Tibial nerve (tissue), 4 donors: ENCODE data around the gene TMED6. TPM values are rescaled to one million over a fixed set of nuclear protein-coding genes. Genes with fewer than 3 reads are reported as not detected.

Experiments used
- DNase-seq, 2 donors: peaks; one replicate each; pipeline ENCODE4 v3.0.0-alpha.2; 2019; ENCODE audit warnings: low spot score in 2 of 2
- H3K27ac ChIP-seq, 4 donors: fragments of 200-600 bp; sonication (generic) in 3 of 4; one replicate each; pipeline ENCODE4 v1.5.1; 2017 to 2019; ENCODE audit warnings: mild to moderate bottlenecking in 1 of 4
- H3K27me3 ChIP-seq, 2 donors: fragments of 200-600 bp; sonication (generic) in 1 of 2; one replicate each; pipeline versions ENCODE4 v1.5.1 to v1.6.0; 2017 to 2019
- H3K36me3 ChIP-seq, 3 donors: fragments of 200-600 bp; sonication (generic); one replicate each; pipeline ENCODE4 v1.5.1; 2018 to 2019
- H3K4me1 ChIP-seq, 4 donors: fragments of 200-600 bp; sonication (generic) in 3 of 4; one replicate each; pipeline ENCODE4 v1.5.1; 2017 to 2019
- H3K4me3 ChIP-seq, 4 donors: fragments of 200-600 bp; sonication (generic) in 3 of 4; one replicate each; pipeline ENCODE4 v1.5.1; 2017 to 2019; ENCODE audit warnings: mild to moderate bottlenecking in 1 of 4, moderate library complexity in 1 of 4
- H3K9me3 ChIP-seq, 4 donors: fragments of 200-600 bp; sonication (generic) in 3 of 4; one replicate each; pipeline ENCODE4 v1.5.1; 2017 to 2019
- CTCF ChIP-seq, 5 experiments: fragments of 200-600 bp in 3 of 5; fragments of 450-650 bp in 2 of 5; sonication (generic) in 3 of 5; IDR thresholded peaks; one replicate each; pipeline ENCODE4 v1.5.1; 2016 to 2019; ENCODE audit warnings: antibody characterized with exemption in 5 of 5, mild to moderate bottlenecking in 3 of 5, moderate library complexity in 2 of 5
- EP300 ChIP-seq, 2 donors: sonication (generic); formaldehyde crosslinking; IDR thresholded peaks; one replicate each; pipeline ENCODE4 v1.6.1; 2017; ENCODE audit warnings: antibody characterized with exemption in 2 of 2, mild to moderate bottlenecking in 1 of 2
- POLR2A ChIP-seq, 2 donors: fragments of 450-650 bp; IDR thresholded peaks; one replicate each; pipeline ENCODE4 v1.6.1; 2017; ENCODE audit warnings: antibody characterized with exemption in 2 of 2, mild to moderate bottlenecking in 2 of 2, moderate library complexity in 2 of 2
- WGBS, 2 donors: methylation state at CpG; one replicate each; pipeline ENCODE4 v1.1.5; 2018; 5-methylcytosine and 5-hydroxymethylcytosine counted together
- total RNA-seq, 4 donors: library from RNA; depleted of rRNA; stranded (reverse); fragments of >200 nt; gene quantifications; one replicate each; pipeline ENCODE4 v1.1.0, GENCODE V29; 2016

TMED6 gene
- total RNA-seq, 4 donors from 2014 or later = not detected

- WGBS, 2 donors = 75 to 77% methylated on average over 10 of the region's 10 CpGs
Measured at GRCh38 chr16:69324585-69325253, 26.9 kb downstream of the TMED6 start.

GRCh38 chr16:69324013-69324531 lies 27.5 kb downstream of the TMED6 start:
- TF ChIP-seq POLR2A (IDR thresholded peaks at IDR 0.05) (no peak), CTCF (IDR thresholded peaks at IDR 0.05) (no peak), EP300 (IDR thresholded peaks at IDR 0.05) (no peak)
- DNase-seq = peak in 1 of 2 donors; percentile 34

More at GRCh38 chr16:69324585-69325253, 26.9 kb downstream of the TMED6 start:
- Histone ChIP-seq H3K4me3 (no peak overlapping the region), H3K27me3 (no peaks in the 10 kb centered on the region), H3K9me3 (no peaks in the 10 kb centered on the region), H3K4me1 (peaks cover 7 to 44% (median 16%) of the 10 kb centered on the region in 4 donors), H3K27ac (no peak overlapping the region), H3K36me3 (peaks cover 6 to 91% (median 19%) of the 10 kb centered on the region in 3 donors)
- no peak for DNase-seq
- no peak for TF ChIP-seq CTCF (IDR thresholded peaks at IDR 0.05)
- TF ChIP-seq POLR2A (IDR thresholded peaks at IDR 0.05) = no peak
- no peak for TF ChIP-seq EP300 (IDR thresholded peaks at IDR 0.05)

GRCh38 chr16:69323415-69323814 lies 28.2 kb downstream of the TMED6 start:
- Histone ChIP-seq H3K27ac (no peak overlapping the region), H3K36me3 (peaks cover 9 to 97% (median 32%) of the 10 kb centered on the region in 3 donors), H3K4me1 (peaks cover 0 to 31% (median 7%) of the 10 kb centered on the region in 4 donors), H3K4me3 (no peak overlapping the region), H3K9me3 (no peaks in the 10 kb centered on the region), H3K27me3 (no peaks in the 10 kb centered on the region)
- WGBS, 2 donors = 84 to 97% methylated on average over 14 of the region's 14 CpGs
- DNase-seq = no peak
- TF ChIP-seq CTCF (IDR thresholded peaks at IDR 0.05) = no peak
- TF ChIP-seq POLR2A (IDR thresholded peaks at IDR 0.05) = no peak
- no peak for TF ChIP-seq EP300 (IDR thresholded peaks at IDR 0.05)

More at GRCh38 chr16:69324013-69324531, 27.5 kb downstream of the TMED6 start:
- Histone ChIP-seq H3K4me1 (peaks cover 2 to 38% (median 13%) of the 10 kb centered on the region in 4 donors), H3K4me3 (no peak overlapping the region), H3K27ac (no peak overlapping the region), H3K9me3 (no peaks in the 10 kb centered on the region), H3K36me3 (peaks cover 6 to 97% (median 26%) of the 10 kb centered on the region in 3 donors), H3K27me3 (no peaks in the 10 kb centered on the region)
- 66 to 78% methylated on average over 8 of the region's 8 CpGs for whole genome bisulfite sequencing, 2 donors

- H3K9me3 ChIP-seq = no peaks in the 10 kb centered on the region
- H3K4me3 ChIP-seq = no peak overlapping the region
- no peak overlapping the region for H3K27ac ChIP-seq
- 77 to 92% methylated on average over 7 of the region's 7 CpGs for WGBS, 2 donors
- no peak for DNase-seq
- peaks cover 0 to 22% (median 5%) of the 10 kb centered on the region in 4 donors for H3K4me1 ChIP-seq
- H3K27me3 ChIP-seq = no peaks in the 10 kb centered on the region
- TF ChIP-seq POLR2A (IDR thresholded peaks at IDR 0.05) (no peak), CTCF (IDR thresholded peaks at IDR 0.05) (no peak), EP300 (IDR thresholded peaks at IDR 0.05) (no peak)
- peaks cover 9 to 97% (median 38%) of the 10 kb centered on the region in 3 donors for H3K36me3 ChIP-seq
Measured at GRCh38 chr16:69322343-69322742, 29.2 kb downstream of the TMED6 start.

- DNase-seq = no peak
- TF ChIP-seq CTCF (IDR thresholded peaks at IDR 0.05) (no peak), EP300 (IDR thresholded peaks at IDR 0.05) (no peak), POLR2A (IDR thresholded peaks at IDR 0.05) (no peak)
- H3K4me1 ChIP-seq = peaks cover 0 to 13% (median under 1%) of the 10 kb centered on the region in 4 donors
- H3K27me3 ChIP-seq = no peaks in the 10 kb centered on the region
- H3K36me3 ChIP-seq = peaks cover 9 to 100% (median 49%) of the 10 kb centered on the region in 3 donors
- H3K9me3 ChIP-seq = no peaks in the 10 kb centered on the region
- H3K27ac ChIP-seq = no peak overlapping the region
- H3K4me3 ChIP-seq = no peak overlapping the region
- WGBS, 2 donors = 87 to 89% methylated on average over 22 of the region's 22 CpGs
Measured at GRCh38 chr16:69321080-69321479, 30.5 kb downstream of the TMED6 start.
